ENCODE results near the gene IDE.

DNA sequence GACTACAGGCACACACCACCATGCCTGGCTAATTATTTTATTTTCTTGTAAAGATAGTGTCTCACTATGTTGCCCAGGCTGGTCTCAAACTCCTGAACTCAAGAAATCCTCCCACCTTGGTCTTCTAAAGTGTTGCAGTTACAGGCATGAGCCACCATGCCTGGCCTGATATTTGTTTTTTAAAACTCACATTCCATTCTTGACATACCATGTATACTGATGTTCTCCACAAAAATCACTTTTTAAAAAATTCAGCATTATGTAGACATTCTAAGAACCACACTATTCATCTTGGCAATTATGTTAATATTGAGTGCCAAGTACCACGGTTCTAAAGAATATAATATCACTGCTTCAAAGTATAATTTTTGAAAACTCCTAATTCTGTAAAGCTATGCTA, 43.5 kb downstream of the IDE start:
- TF ChIP-seq MAFK (IDR thresholded peaks at IDR 0.05; ENCODE audit: low read depth, low read length) (no peak), CTCF (conservative IDR thresholded peaks at IDR 0.05; ENCODE audit: low read depth, low read length) (no peak), CEBPB (IDR thresholded peaks at IDR 0.05; ENCODE audit: low read depth, low read length) (no peak), MXI1 (IDR thresholded peaks at IDR 0.05; ENCODE audit: borderline replicate concordance, low read depth, low read length) (no peak), POLR2A (IDR thresholded peaks at IDR 0.05; ENCODE audit: low read depth, low read length) (no peak), RFX5 (IDR thresholded peaks at IDR 0.05; ENCODE audit: low read depth, low read length) (no peak)
